Right cardiac atrium (tissue), 5 donors: ENCODE results near the gene PFKFB2. TPM values are rescaled to one million over a fixed set of nuclear protein-coding genes. Genes with fewer than 3 reads are reported as not detected.

Experiments used
- ATAC-seq, 2 donors: fragments of 200-7000 bp; cut with Tn5 transposase; one replicate each; pipeline versions ENCODE4 v1.8.0 to v1.9.1; 2020; ENCODE audit warnings: moderate library complexity in 2 of 2, mild to moderate bottlenecking in 1 of 2
- DNase-seq, 3 donors: peaks; one replicate each; pipeline ENCODE4 v3.0.0-alpha.2; 2020
- H3K27ac ChIP-seq: one replicate; pipeline ENCODE4 v1.5.1; 2013; ENCODE audit warnings: mild to moderate bottlenecking, low read length, control low read depth, moderate library complexity
- H3K27me3 ChIP-seq: one replicate; pipeline ENCODE4 v1.6.1; 2013; ENCODE audit not compliant: control insufficient read depth, insufficient read depth
- H3K4me1 ChIP-seq: one replicate; pipeline ENCODE4 v1.6.1; 2013; ENCODE audit warnings: low read length; ENCODE audit not compliant: control insufficient read depth, insufficient read depth
- H3K4me3 ChIP-seq: one replicate; pipeline ENCODE4 v1.5.1; 2013; ENCODE audit warnings: low read length, control low read depth
- H3K9me3 ChIP-seq: one replicate; pipeline ENCODE4 v1.6.1; 2013; ENCODE audit warnings: low read length; ENCODE audit not compliant: control insufficient read depth
- WGBS: extraction: QIAGEN DNeasy Blood & Tissue Kit; methylation state at CpG from one replicate; pipeline ENCODE4 v1.1.7; 2013; 5-methylcytosine and 5-hydroxymethylcytosine counted together
- intact Hi-C, 4 donors: fragments of 100-400 bp; cut with DNase I; formaldehyde crosslinking; loops; one replicate each; pipeline versions ENCODE4 v1.11.0 to v1.14.0; 2022 to 2023
- polyA plus RNA-seq: library from polyadenylated mRNA; stranded (reverse); fragments of 200-250 nt; gene quantifications from one replicate; pipeline ENCODE4 v1.2.3, GENCODE V29; 2013
- total RNA-seq, 4 donors: library from RNA; stranded (reverse); fragmentation: NEBNext Ultra II Directional; extraction: Animal tissue kit (Norgen Biotek cat#: 25700); gene quantifications; one replicate each; pipeline ENCODE4 v1.2.1, GENCODE V29; 2021
- donor health status: healthy with polysubstance abuse.
- donor health status: DM: no; HTN: yes; CAD: no.
- donor health status: DM: no; HTN: no; CAD: no.
- donor health status: DM: no; HTN: yes; CAD: no; lungs with severe emphysema.
- donor health status: DM: yes; HTN: yes; CAD: no.

Gene PFKFB2
- total and polyA plus RNA-seq, 5 donors = 9.4 to 29.7 (median 21.2) TPM

DNA sequence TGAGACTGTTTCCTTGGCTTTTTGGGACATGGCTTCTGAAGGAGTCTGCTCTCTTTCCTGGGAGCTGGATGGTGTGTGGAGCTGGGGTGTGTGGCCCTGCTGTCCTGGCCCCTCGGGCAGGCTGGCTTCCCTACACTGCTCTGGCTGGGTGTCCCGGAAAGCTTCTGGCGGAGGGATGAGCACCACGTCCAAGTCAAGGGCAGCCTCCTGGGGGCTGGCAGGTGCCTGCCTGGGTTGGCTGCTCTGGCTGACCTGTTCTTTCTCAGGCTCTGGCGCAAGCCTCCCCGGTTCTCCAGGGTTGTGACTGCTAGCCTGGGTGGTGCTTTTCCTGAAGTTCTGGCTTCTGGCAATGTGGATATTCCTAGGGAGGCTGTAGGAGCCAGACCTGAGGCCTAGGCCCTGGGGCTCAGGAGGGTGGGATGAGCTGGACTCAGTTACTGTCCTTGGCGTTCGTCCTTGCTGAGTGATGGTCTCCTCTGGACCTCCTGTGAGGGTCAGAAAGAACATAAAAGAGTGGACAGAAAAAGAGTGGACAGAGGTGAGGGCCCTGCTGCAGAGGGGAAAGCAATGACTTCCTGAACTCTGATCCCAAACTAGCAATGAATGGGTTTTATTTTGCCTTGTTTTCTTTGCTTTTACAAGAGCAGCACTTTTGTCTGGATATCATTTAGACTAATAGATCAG, 29.9 kb upstream of the PFKFB2 start:
- 87% methylated on average over 8 of the region's 8 CpGs for WGBS
- Histone ChIP-seq H3K27me3 (no peaks in the 10 kb centered on the region), H3K4me3 (no peak overlapping the region), H3K27ac (no peak overlapping the region), H3K4me1 (peaks cover 7% of the 10 kb centered on the region), H3K9me3 (no peaks in the 10 kb centered on the region)
- no peak for DNase-seq
- no peak for ATAC-seq
- intact Hi-C loops = no loop called here

DNA sequence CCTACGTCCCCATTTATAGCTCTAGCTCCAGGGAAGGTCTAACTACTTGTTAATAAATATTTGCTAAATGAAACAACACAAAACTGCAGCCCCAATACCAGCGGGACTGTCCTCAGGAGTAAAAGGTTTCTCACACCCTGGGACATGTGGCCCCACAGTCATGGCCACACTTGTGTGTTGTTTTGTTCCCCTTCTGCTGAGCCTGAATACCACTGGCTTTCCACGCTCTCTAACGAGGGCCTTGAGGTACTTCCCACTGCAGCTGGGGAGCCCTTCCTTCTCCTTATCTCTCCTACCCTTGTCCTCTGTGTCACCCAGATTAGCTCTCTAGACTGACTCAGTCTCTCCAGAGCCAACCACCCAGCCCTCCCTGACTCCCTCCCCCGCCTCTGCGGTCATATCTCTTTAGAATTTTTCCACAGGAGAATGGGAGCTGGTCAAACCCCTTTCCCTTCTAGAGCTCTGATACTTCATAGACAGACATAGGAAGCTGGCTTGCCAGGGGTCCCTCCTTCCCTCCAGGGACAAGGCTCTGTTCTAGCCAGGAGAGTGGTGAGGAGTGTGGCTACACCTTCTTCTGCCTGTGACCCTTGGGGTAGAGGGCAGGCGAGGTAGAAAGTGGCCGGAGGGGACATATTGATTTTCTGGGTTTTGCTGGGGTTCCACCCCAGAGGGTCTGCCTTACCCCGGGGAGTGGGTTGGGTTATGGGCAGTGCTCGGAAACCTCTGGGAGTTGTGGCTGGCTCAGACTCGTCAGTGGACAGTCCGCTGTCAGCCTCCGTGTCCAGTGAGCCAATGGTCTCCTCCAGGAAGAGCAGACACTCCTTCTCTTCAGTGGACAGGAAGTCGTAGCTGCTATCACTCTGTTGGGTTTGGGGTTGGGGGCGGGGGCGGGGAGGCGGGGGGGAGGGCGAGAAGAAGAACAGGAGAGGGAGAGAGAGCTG, 28.6 kb upstream of the PFKFB2 start:
- intact Hi-C loops = no loop called here
- DNase-seq (peak; percentile 50 to 55 (median 52)), ATAC-seq (peak; percentile 50 to 89)
- H3K9me3 ChIP-seq = no peaks in the 10 kb centered on the region
- H3K4me3 ChIP-seq = no peak overlapping the region
- H3K27ac ChIP-seq = peak overlapping the region; percentile 93
- 50% methylated on average over 18 of the region's 18 CpGs for WGBS
- peaks cover 7% of the 10 kb centered on the region for H3K4me1 ChIP-seq
- H3K27me3 ChIP-seq = no peaks in the 10 kb centered on the region

DNA sequence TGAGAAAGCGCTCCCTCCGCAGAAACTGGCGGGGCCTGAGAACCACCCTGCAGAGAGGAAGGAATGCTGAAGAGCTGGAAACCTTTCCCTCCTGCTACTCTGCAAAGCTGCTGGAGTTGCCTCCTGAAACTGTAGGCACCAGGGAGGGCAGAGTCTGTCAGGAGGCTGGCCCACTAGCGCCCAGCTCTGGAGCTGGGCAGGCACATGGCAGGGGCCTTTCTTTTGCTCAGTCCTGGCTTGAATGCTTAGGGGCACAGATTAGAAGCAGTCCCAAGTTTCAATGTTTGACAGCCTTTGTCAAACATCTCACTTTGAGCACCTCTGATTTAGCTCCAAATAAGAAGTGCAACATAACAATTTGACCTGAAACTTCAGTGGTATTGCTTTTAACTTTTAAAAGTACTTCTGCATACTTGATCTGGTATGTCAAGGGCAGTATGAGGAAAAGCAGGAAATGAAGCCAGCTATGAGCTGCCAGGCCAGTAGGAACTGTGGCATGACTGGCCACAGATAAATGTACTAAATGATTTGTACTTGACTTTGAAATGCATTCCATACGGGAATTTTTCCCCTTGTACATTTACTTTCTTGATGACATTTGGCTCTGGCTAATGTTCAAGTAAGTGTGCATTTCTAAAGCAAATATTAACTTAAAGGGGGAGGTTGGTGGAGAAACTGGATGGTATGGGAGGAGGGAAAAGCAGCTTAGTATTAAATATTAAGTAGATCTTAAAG, 27.8 kb upstream of the PFKFB2 start:
- Histone ChIP-seq H3K4me1 (peaks cover 7% of the 10 kb centered on the region), H3K27me3 (no peaks in the 10 kb centered on the region), H3K9me3 (no peaks in the 10 kb centered on the region), H3K27ac (peak overlapping the region; percentile 93), H3K4me3 (no peak overlapping the region)
- ATAC-seq (peak; percentile 32 to 61), DNase-seq (no peak)
- intact Hi-C loops = no loop called here
- 25% methylated on average over 5 of the region's 5 CpGs for WGBS

DNA sequence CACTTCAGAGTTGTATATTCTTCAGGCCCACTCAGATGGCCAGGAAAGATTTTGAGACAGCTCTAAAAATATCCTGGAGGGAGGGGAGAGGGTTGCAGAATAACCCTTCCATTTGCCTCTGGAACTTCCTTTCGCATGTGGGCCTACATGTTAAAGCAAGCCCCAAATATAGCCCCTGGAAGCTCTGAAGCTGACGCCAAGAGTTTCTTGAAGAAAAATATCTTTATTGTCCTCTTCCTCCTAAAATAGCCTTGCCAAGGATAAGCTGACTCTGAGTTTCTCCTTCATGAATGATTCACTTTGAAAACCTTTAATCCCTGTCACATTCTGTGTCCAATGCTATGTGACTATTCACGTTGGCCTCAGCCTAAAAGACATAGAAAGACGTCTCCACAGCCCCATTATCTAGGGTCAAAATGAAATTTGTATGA, 27.0 kb upstream of the PFKFB2 start:
- DNase-seq = no peak
- Histone ChIP-seq H3K27ac (peak overlapping the region; percentile 19), H3K4me3 (no peak overlapping the region), H3K27me3 (no peaks in the 10 kb centered on the region), H3K9me3 (no peaks in the 10 kb centered on the region), H3K4me1 (peaks cover 7% of the 10 kb centered on the region)
- 21% methylated on average over 4 of the region's 4 CpGs for WGBS
- intact Hi-C loops = no loop called here
- ATAC-seq = no peak

DNA sequence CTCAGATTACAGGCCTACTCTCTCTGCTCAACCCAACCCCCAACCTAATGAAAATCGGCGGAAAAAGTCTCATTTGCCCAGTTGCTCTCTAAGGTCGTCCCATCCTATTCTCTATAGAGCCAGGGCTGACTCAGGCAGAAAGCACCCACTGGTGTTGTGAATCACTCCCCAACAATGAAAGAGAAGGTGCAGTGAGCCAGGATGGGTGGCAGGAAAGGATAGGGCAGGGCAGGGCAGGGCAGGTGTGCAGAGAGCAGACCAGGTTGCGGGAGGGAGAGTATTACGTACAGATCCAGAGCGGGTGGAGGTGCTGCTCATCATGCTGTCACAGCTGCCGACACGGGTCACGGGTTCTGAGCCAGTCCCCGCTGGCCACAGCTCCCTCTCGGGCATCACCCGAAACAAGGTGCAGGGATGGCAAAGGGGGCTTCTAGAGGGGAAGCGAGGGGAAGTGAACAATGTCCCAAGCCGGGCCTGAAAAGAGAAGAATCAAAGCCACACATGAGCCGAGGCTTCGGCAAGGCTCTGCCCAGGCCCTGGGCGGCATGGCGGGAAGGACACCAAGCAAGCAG, 25.8 kb upstream of the PFKFB2 start:
- Histone ChIP-seq H3K27ac (no peak overlapping the region), H3K4me3 (no peak overlapping the region), H3K4me1 (peaks cover 7% of the 10 kb centered on the region), H3K27me3 (peaks cover 3% of the 10 kb centered on the region), H3K9me3 (no peaks in the 10 kb centered on the region)
- intact Hi-C loops = no loop called here
- no peak for ATAC-seq
- WGBS = 94% methylated on average over 18 of the region's 18 CpGs
- DNase-seq = no peak

DNA sequence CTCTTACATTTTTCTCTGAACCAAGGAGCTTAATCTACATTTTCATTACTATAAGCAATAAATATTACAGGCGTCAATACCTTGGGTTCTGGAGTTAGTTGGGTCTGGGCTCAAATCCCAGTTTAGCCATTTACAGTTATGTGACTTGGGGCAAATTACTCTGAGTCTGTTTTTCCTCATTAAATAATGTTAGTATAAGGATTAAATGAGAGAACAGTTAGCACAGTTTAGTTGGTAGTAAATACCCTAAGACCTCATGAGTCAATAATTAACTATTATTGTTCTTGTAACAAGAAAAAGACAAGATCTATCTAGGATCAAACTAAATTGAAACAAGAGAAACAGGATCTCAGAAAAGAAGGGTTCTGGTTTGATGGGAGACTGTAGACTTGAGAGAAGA, 25.2 kb upstream of the PFKFB2 start:
- intact Hi-C loops = no loop called here
- no peak overlapping the region for H3K27ac ChIP-seq
- DNase-seq (no peak), ATAC-seq (no peak)
- H3K9me3 ChIP-seq = no peaks in the 10 kb centered on the region
- H3K4me1 ChIP-seq = peaks cover 7% of the 10 kb centered on the region
- WGBS = 92% methylated on average over 1 of the region's 1 CpG
- no peak overlapping the region for H3K4me3 ChIP-seq
- H3K27me3 ChIP-seq = peaks cover 3% of the 10 kb centered on the region

DNA sequence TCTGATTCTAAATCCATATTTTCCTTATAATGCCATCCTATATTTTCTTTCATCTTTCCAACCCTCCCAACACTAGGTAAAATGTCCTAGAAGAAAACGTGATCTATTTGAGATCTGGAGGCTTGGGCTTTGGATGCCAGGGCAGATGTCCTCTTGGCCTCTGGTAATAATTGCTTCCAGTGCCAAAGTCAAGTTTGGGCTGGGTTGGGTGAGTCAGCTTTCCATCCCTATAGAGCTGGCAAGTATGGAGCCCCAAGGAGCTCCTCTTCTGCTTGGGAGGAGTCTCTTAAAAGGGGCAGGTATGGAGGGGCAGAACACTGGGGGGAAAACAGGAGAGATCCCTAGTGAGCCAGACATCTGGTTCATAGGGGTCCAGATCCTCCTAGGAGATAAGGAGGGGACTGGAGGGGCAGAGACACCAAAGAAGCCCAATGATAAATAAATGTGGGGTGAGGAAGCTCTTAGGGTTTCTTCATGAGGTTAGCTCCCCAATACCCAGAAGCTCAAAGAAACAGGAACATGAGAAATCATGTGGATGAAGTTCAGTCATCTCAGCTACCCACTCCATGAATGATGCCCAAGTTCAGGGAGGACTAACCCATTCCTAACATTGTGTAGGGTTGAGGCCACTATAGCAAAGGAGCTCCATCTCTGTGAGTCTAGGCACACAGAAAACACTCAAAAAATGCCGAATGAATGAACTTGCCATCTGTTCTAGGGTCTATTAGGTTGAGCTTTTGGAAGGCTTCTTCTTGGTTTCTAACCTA, 24.0 kb upstream of the PFKFB2 start:
- Histone ChIP-seq H3K4me3 (no peak overlapping the region), H3K9me3 (no peaks in the 10 kb centered on the region), H3K27me3 (peaks cover 3% of the 10 kb centered on the region), H3K27ac (no peak overlapping the region), H3K4me1 (peaks cover 7% of the 10 kb centered on the region)
- 90% methylated on average over 2 of the region's 2 CpGs for WGBS
- ATAC-seq = no peak
- intact Hi-C loops = no loop called here
- no peak for DNase-seq

DNA sequence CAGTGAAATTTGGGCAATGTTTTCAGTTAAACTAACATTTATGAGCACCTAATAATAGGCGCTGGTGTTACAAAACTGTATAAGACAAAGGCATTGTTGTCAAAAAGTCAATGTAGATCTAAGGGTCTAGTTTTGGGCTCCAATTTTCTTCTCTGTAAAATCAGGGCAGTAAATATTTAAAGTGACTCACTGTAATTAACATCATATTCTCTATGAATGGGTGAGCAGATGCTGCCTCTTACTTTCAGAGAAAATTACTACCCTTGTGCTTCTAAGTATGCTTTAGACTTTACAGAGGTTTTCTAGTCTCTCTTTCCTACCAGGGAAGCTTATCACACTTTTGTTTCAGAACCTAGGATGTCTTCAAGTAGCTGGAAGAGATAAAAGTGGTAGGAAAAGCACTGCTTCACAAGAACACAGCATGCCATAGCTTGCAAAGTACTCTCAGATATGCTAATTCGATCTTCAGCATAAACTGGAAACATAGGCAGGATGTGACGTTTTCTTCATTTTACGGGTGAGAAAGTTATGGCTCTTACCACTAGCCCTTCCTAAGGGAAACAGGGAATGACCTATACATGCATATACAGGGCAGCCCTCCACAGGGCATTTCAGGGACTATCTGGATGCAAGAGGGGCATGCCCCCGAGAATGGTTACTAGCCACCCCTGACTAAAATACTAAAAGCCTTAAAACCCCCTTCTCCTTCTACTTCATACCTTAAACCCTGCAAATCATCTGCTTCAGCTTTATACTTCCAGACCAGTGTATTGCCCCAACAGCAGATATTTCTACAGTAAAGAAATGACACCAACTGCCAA, 23.2 kb upstream of the PFKFB2 start:
- Histone ChIP-seq H3K27ac (no peak overlapping the region), H3K27me3 (peaks cover 3% of the 10 kb centered on the region), H3K4me1 (no peaks in the 10 kb centered on the region), H3K9me3 (no peaks in the 10 kb centered on the region), H3K4me3 (no peak overlapping the region)
- no peak for DNase-seq
- intact Hi-C loops = no loop called here
- ATAC-seq = no peak
- 61% methylated on average over 5 of the region's 5 CpGs for WGBS

DNA sequence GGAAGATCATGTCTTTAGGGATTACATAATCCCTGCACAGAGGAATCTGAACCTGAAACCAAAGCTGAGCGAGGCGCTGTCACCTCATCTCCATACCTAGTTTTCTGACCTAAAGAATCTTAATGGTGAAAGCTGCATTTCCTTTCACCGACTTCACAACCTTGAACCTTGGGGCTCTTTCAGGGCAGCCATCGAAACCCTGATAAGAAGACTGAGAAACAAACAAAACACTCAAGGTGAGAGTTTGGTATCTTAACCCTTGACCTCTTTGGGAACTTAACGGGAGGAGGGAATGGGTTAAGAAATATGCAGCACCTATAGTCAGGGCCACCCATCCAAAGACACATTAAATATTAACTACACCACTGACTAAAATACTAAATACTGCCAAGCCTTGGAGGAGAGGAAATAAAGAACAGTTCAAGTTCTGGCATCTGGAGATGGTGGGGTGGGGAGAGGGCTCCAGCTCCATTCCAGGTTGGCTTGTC, 22.5 kb upstream of the PFKFB2 start:
- 71% methylated on average over 5 of the region's 5 CpGs for WGBS
- Histone ChIP-seq H3K9me3 (no peaks in the 10 kb centered on the region), H3K27me3 (peaks cover 3% of the 10 kb centered on the region), H3K27ac (no peak overlapping the region), H3K4me3 (no peak overlapping the region), H3K4me1 (no peaks in the 10 kb centered on the region)
- no peak for ATAC-seq
- intact Hi-C loops = no loop called here
- no peak for DNase-seq
